H9 (cell line): Measurements from ENCODE around the gene CACNA2D3. TPM values are rescaled to one million over a fixed set of nuclear protein-coding genes. Genes with fewer than 3 reads are reported as not detected.

Source experiments
- DNase-seq: peaks from one replicate; pipeline ENCODE4 v3.0.0-alpha.2; 2017
- H2AFZ ChIP-seq: one replicate; pipeline ENCODE4 v1.6.1; 2013; ENCODE audit warnings: mild to moderate bottlenecking, low read length, control low read depth, moderate library complexity
- H2AK5ac ChIP-seq: 2 replicates; pipeline ENCODE4 v1.6.1; 2013; ENCODE audit warnings: low read length, control low read depth, mixed read lengths; ENCODE audit not compliant: insufficient read length
- H2BK120ac ChIP-seq: one replicate; pipeline ENCODE4 v1.6.1; 2013; ENCODE audit warnings: low read depth, mild to moderate bottlenecking, low read length, control low read depth, inconsistent platforms; ENCODE audit not compliant: poor library complexity, severe bottlenecking
- H2BK12ac ChIP-seq: 2 replicates; pipeline ENCODE4 v1.6.1; 2013; ENCODE audit warnings: low read length, control low read depth, mixed read lengths, low read depth; ENCODE audit not compliant: insufficient read length
- H2BK15ac ChIP-seq: 2 replicates; pipeline ENCODE4 v1.6.1; 2013; ENCODE audit warnings: low read depth, low read length, control low read depth
- H2BK20ac ChIP-seq: one replicate; pipeline ENCODE4 v1.6.1; 2013; ENCODE audit warnings: low read depth, mild to moderate bottlenecking, low read length, control low read depth, inconsistent platforms; ENCODE audit not compliant: poor library complexity, severe bottlenecking
- H2BK5ac ChIP-seq: 2 replicates; pipeline ENCODE4 v1.6.1; 2013; ENCODE audit warnings: low read length, control low read depth, mixed read lengths; ENCODE audit not compliant: insufficient read length
- H3K14ac ChIP-seq: 2 replicates; pipeline ENCODE4 v1.6.1; 2013; ENCODE audit warnings: low read length, control low read depth; ENCODE audit not compliant: insufficient read depth
- H3K18ac ChIP-seq: 2 replicates; pipeline ENCODE4 v1.6.1; 2013; ENCODE audit warnings: low read depth, mild to moderate bottlenecking, mixed read lengths, low read length, control low read depth; ENCODE audit not compliant: insufficient read length
- H3K23ac ChIP-seq: 2 replicates; pipeline ENCODE4 v1.6.1; 2013; ENCODE audit warnings: low read length, control low read depth, mixed read lengths, low read depth; ENCODE audit not compliant: insufficient read length
- H3K23me2 ChIP-seq: 2 replicates; pipeline ENCODE4 v1.6.1; 2013; ENCODE audit warnings: low read depth, mild to moderate bottlenecking, mixed read lengths, low read length, control low read depth; ENCODE audit not compliant: insufficient read length, poor library complexity, severe bottlenecking
- H3K27ac ChIP-seq: 2 replicates; pipeline ENCODE4 v1.5.1; 2013; ENCODE audit warnings: low read length, control low read depth, mixed read lengths, low read depth; ENCODE audit not compliant: insufficient read length
- H3K27me3 ChIP-seq: 2 replicates; pipeline ENCODE4 v1.6.1; 2013; ENCODE audit warnings: low read length, control low read depth, inconsistent platforms; ENCODE audit not compliant: insufficient read depth
- H3K4ac ChIP-seq: 2 replicates; pipeline ENCODE4 v1.6.1; 2013; ENCODE audit warnings: low read depth, mild to moderate bottlenecking, control low read depth, inconsistent platforms, low read length, moderate library complexity
- H3K4me1 ChIP-seq: 2 replicates; pipeline ENCODE4 v1.6.1; 2013; ENCODE audit warnings: low read length, control low read depth, inconsistent platforms; ENCODE audit not compliant: insufficient read depth
- H3K4me2 ChIP-seq: 2 replicates; pipeline ENCODE4 v1.6.1; 2013; ENCODE audit warnings: low read length, control low read depth, mixed read lengths; ENCODE audit not compliant: insufficient read length, insufficient read depth
- H3K56ac ChIP-seq: 2 replicates; pipeline ENCODE4 v1.6.1; 2013; ENCODE audit warnings: low read depth, mild to moderate bottlenecking, mixed read lengths, low read length, control low read depth; ENCODE audit not compliant: insufficient read length
- H3K79me1 ChIP-seq: 2 replicates; pipeline ENCODE4 v1.6.1; 2013; ENCODE audit warnings: low read depth, mild to moderate bottlenecking, moderate library complexity, low read length, control low read depth, inconsistent platforms; ENCODE audit not compliant: insufficient read depth, poor library complexity, severe bottlenecking
- H3K79me2 ChIP-seq: 2 replicates; pipeline ENCODE4 v1.6.1; 2013; ENCODE audit warnings: low read length, control low read depth, inconsistent platforms; ENCODE audit not compliant: insufficient read depth
- H3K9ac ChIP-seq: 2 replicates; pipeline ENCODE4 v1.6.1; 2013; ENCODE audit warnings: low read length, control low read depth, mixed read lengths; ENCODE audit not compliant: insufficient read length; ENCODE audit errors: extremely low read depth
- H3K9me3 ChIP-seq: one replicate; pipeline ENCODE4 v1.6.1; 2013; ENCODE audit warnings: low read depth, low read length, inconsistent platforms; ENCODE audit not compliant: control insufficient read depth
- H3T11ph ChIP-seq: one replicate; pipeline ENCODE4 v1.6.1; 2013; ENCODE audit warnings: mild to moderate bottlenecking, low read length, control low read depth, inconsistent platforms
- H4K20me1 ChIP-seq: one replicate; pipeline ENCODE4 v1.6.1; 2013; ENCODE audit not compliant: control insufficient read depth, insufficient read length, insufficient read depth
- H4K5ac ChIP-seq: 2 replicates; pipeline ENCODE4 v1.6.1; 2013; ENCODE audit warnings: low read depth, mild to moderate bottlenecking, mixed read lengths, low read length, control low read depth; ENCODE audit not compliant: insufficient read length
- H4K8ac ChIP-seq: replicated peaks from 2 replicates; pipeline ENCODE4 v1.6.1; 2013; ENCODE audit warnings: low read length, control low read depth, mixed read lengths, low read depth; ENCODE audit not compliant: insufficient read length
- H4K91ac ChIP-seq: 2 replicates; pipeline ENCODE4 v1.6.1; 2013; ENCODE audit warnings: low read depth, mild to moderate bottlenecking, moderate library complexity, mixed read lengths, low read length, control low read depth; ENCODE audit not compliant: insufficient read length
- H3K27ac Mint-ChIP-seq, 3 experiments: 2 replicates in 2 of 3; 3 replicates in 1 of 3; pipeline ENCODE4 v1.8.0; 2020 to 2021; ENCODE audit warnings: mixed read lengths in 3 of 3, mild to moderate bottlenecking in 1 of 3, moderate library complexity in 1 of 3
- H3K27me3 Mint-ChIP-seq: 2 replicates; pipeline ENCODE4 v1.8.0; 2021; ENCODE audit warnings: low read depth, mild to moderate bottlenecking, moderate library complexity, mixed read lengths
- H3K36me3 Mint-ChIP-seq, 3 experiments: 2 replicates in 2 of 3; 3 replicates in 1 of 3; pipeline ENCODE4 v1.8.0; 2020 to 2021; ENCODE audit warnings: low read depth in 3 of 3, mixed read lengths in 3 of 3; ENCODE audit not compliant: insufficient read depth in 1 of 3
- H3K4me1 Mint-ChIP-seq, 2 experiments: 2 replicates each; pipeline ENCODE4 v1.8.0; 2020; ENCODE audit warnings: mixed read lengths in 2 of 2
- H3K4me3 Mint-ChIP-seq, 2 experiments: 2 replicates in 1 of 2; 3 replicates in 1 of 2; pipeline ENCODE4 v1.8.0; 2020 to 2021; ENCODE audit warnings: mild to moderate bottlenecking in 2 of 2, mixed read lengths in 2 of 2, moderate library complexity in 1 of 2
- H3K9me3 Mint-ChIP-seq, 2 experiments: 2 replicates in 1 of 2; 3 replicates in 1 of 2; pipeline ENCODE4 v1.8.0; 2020; ENCODE audit warnings: mild to moderate bottlenecking in 2 of 2, mixed read lengths in 2 of 2, moderate library complexity in 1 of 2
- CTCF ChIP-seq: fragments of 200-600 bp; sonication (generic); conservative IDR thresholded peaks from 3 replicates; pipeline ENCODE4 v1.8.0; 2021; ENCODE audit warnings: antibody characterized with exemption, mild to moderate bottlenecking
- WGBS: extraction: QIAGEN DNeasy Blood & Tissue Kit; methylation state at CpG from one replicate; pipeline ENCODE4 v1.1.7; 2013; ENCODE audit warnings: missing lambda C conversion rate, low lambda C conversion rate, mixed read lengths; ENCODE audit not compliant: insufficient read length; ENCODE audit errors: extremely low coverage; 5-methylcytosine and 5-hydroxymethylcytosine counted together
- total RNA-seq: library from RNA; stranded (reverse); gene quantifications from 2 replicates; pipeline ENCODE4 v1.2.1, GENCODE V29; 2021

The CACNA2D3 gene
- total RNA-seq, 1 experiment from 2014 or later, result 3.2 TPM

GRCh38 chr3:54384279-54384678 lies 261.9 kb downstream of the CACNA2D3 start:
- Histone ChIP-seq H3K23ac (no peak overlapping the region), H4K5ac (no peak overlapping the region), H3T11ph (no peak overlapping the region), H4K8ac (no peak overlapping the region), H4K91ac (no peak overlapping the region), H3K79me2 (no peaks in the 10 kb centered on the region), H3K27me3 (no peaks in the 10 kb centered on the region), H3K4me1 (no peaks in the 10 kb centered on the region), H3K4me2 (no peak overlapping the region), H2BK5ac (no peak overlapping the region), H3K23me2 (no peaks in the 10 kb centered on the region), H3K27ac (no peak overlapping the region), H2BK12ac (no peak overlapping the region), H2BK20ac (no peak overlapping the region), H3K56ac (no peak overlapping the region), H2AFZ (no peak overlapping the region), H3K4ac (no peak overlapping the region), H2AK5ac (no peak overlapping the region), H4K20me1 (no peaks in the 10 kb centered on the region), H3K18ac (no peak overlapping the region), H2BK15ac (no peak overlapping the region), H3K9me3 (no peaks in the 10 kb centered on the region), H3K9ac (no peak overlapping the region), H2BK120ac (no peak overlapping the region), H3K14ac (no peak overlapping the region), H3K79me1 (no peaks in the 10 kb centered on the region)
- TF ChIP-seq CTCF, result no peak
- no CpG with 5 or more reads among the region's 1 CpG for WGBS
- H3K36me3 Mint-ChIP-seq, result no peaks in the 10 kb centered on the region
- no peaks in the 10 kb centered on the region for H3K9me3 Mint-ChIP-seq
- no peak overlapping the region for H3K27ac Mint-ChIP-seq
- H3K4me1 Mint-ChIP-seq, result no peaks in the 10 kb centered on the region
- H3K4me3 Mint-ChIP-seq, result no peak overlapping the region
- DNase-seq, result no peak
- peaks cover 8% of the 10 kb centered on the region for H3K27me3 Mint-ChIP-seq
